ENCODE measurements around the gene CD300LG. TPM values are rescaled to one million over a fixed set of nuclear protein-coding genes. Genes with fewer than 3 reads are reported as not detected.

CD300LG gene
- total RNA-seq, 2 donors from 2014 or later, result not detected

GRCh38 chr17:43871946-43872690 lies 25.1 kb downstream of the CD300LG start:
- no peak for DNase-seq (ENCODE audit: low spot score)
- no peaks in the 10 kb centered on the region for H3K36me3 Mint-ChIP-seq
- ATAC-seq, result no peak
- no peak overlapping the region for H3K27ac Mint-ChIP-seq
- no peaks in the 10 kb centered on the region for H3K4me1 Mint-ChIP-seq (ENCODE audit: low read depth in 2 of 2)
- H3K4me3 Mint-ChIP-seq, result no peak overlapping the region
- H3K27me3 Mint-ChIP-seq, result peaks cover 26 to 36% of the 10 kb centered on the region in 2 donors
- H3K9me3 Mint-ChIP-seq, result no peaks in the 10 kb centered on the region

GRCh38 chr17:43873091-43873490 lies 26.1 kb downstream of the CD300LG start:
- no peak overlapping the region for H3K4me3 Mint-ChIP-seq
- H3K9me3 Mint-ChIP-seq, result no peaks in the 10 kb centered on the region
- DNase-seq (ENCODE audit: low spot score) (no peak), ATAC-seq (no peak)
- no peaks in the 10 kb centered on the region for H3K4me1 Mint-ChIP-seq (ENCODE audit: low read depth in 2 of 2)
- H3K27ac Mint-ChIP-seq, result no peak overlapping the region
- peaks cover 24 to 27% of the 10 kb centered on the region in 2 donors for H3K27me3 Mint-ChIP-seq
- H3K36me3 Mint-ChIP-seq, result no peaks in the 10 kb centered on the region

- Mint-ChIP-seq H3K36me3 (no peaks in the 10 kb centered on the region), H3K27ac (no peak overlapping the region), H3K4me3 (no peak overlapping the region), H3K9me3 (no peaks in the 10 kb centered on the region), H3K27me3 (peaks cover 19 to 21% of the 10 kb centered on the region in 2 donors), H3K4me1 (ENCODE audit: low read depth in 2 of 2) (peaks cover 0 to 1% of the 10 kb centered on the region in 2 donors)
- DNase-seq (ENCODE audit: low spot score) (no peak), ATAC-seq (no peak)
These were observed 26.8 kb downstream of the CD300LG start for GRCh38 chr17:43873815-43874214.

DNA sequence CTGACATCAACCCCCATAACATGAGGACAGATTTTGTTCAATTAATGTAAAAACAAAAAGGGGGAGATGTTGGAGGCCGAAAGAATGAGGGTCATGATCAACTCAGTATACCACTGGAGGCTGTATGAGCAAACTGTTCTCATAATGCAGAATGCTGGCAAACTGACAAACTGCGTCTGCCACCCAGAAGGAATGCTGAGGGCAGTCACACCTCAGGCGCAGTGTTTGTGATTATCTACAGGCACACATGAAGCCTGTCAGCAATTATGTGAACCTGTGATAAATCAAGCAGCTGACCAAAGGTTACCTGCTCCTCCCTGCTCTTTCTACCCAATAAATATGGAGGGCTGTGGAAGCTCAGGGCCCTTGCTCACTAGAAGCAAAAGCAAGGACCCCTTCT lies 27.3 kb downstream of the CD300LG start:
- H3K4me1 Mint-ChIP-seq (ENCODE audit: low read depth in 2 of 2), result peaks cover 0 to 2% of the 10 kb centered on the region in 2 donors
- no peak for ATAC-seq
- no peak overlapping the region for H3K27ac Mint-ChIP-seq
- no peaks in the 10 kb centered on the region for H3K36me3 Mint-ChIP-seq
- H3K27me3 Mint-ChIP-seq, result peaks cover 18 to 21% of the 10 kb centered on the region in 2 donors
- H3K9me3 Mint-ChIP-seq, result no peaks in the 10 kb centered on the region
- no peak for DNase-seq (ENCODE audit: low spot score)
- no peak overlapping the region for H3K4me3 Mint-ChIP-seq

- Mint-ChIP-seq H3K9me3 (no peaks in the 10 kb centered on the region), H3K36me3 (no peaks in the 10 kb centered on the region), H3K27me3 (peaks cover 11 to 17% of the 10 kb centered on the region in 2 donors), H3K4me3 (no peak overlapping the region), H3K4me1 (ENCODE audit: low read depth in 2 of 2) (peaks cover 0 to 2% of the 10 kb centered on the region in 2 donors), H3K27ac (no peak overlapping the region)
- ATAC-seq (peak; percentile 4 to 8), DNase-seq (ENCODE audit: low spot score) (no peak)
These were observed 28.6 kb downstream of the CD300LG start for GRCh38 chr17:43875476-43876147.

DNA sequence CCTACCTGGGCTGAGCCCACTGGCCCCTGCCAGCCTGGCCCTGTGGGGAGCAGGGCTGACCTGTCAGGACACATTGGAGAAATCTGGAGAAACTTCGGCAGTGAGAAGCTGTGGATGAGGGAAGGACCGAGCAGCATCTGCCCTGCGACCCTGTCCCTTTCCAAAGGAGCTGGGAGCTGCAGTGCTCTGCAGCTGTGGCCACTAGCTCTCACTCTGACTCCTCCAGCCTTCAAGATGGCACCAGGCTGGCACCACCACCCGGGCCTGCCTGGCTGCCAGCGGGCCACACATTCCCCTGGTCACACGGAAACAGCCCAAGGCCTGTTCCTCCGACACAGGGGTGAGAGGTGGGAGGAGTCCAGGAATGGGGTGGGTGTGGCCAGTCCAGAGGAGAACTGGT lies 30.1 kb downstream of the CD300LG start:
- no peak overlapping the region for H3K4me3 Mint-ChIP-seq

GRCh38 chr17:43877451-43878155 lies 30.6 kb downstream of the CD300LG start:
- DNase-seq (ENCODE audit: low spot score), result no peak
- Mint-ChIP-seq H3K36me3 (no peaks in the 10 kb centered on the region), H3K9me3 (no peaks in the 10 kb centered on the region), H3K4me1 (ENCODE audit: low read depth in 2 of 2) (peaks cover 0 to 2% of the 10 kb centered on the region in 2 donors), H3K4me3 (no peak overlapping the region), H3K27ac (no peak overlapping the region), H3K27me3 (peaks cover 11% of the 10 kb centered on the region in 2 donors)
- no peak for ATAC-seq

More for the DNA sequence above, 30.1 kb downstream of the CD300LG start:
- no peak overlapping the region for H3K27ac Mint-ChIP-seq
- H3K27me3 Mint-ChIP-seq, result peaks cover 11 to 15% of the 10 kb centered on the region in 2 donors
- no peaks in the 10 kb centered on the region for H3K36me3 Mint-ChIP-seq
- ATAC-seq, result no peak
- H3K9me3 Mint-ChIP-seq, result no peaks in the 10 kb centered on the region
- peaks cover 0 to 2% of the 10 kb centered on the region in 2 donors for H3K4me1 Mint-ChIP-seq (ENCODE audit: low read depth in 2 of 2)
- no peak for DNase-seq (ENCODE audit: low spot score)

GRCh38 chr17:43878260-43879175 lies 31.5 kb downstream of the CD300LG start:
- peaks cover 11 to 12% of the 10 kb centered on the region in 2 donors for H3K27me3 Mint-ChIP-seq
- DNase-seq (ENCODE audit: low spot score) (peak; percentile 70), ATAC-seq (peak; percentile 74 to 79)
- no peak overlapping the region for H3K27ac Mint-ChIP-seq
- H3K4me1 Mint-ChIP-seq (ENCODE audit: low read depth in 2 of 2), result peaks cover 0 to 2% of the 10 kb centered on the region in 2 donors
- no peak overlapping the region for H3K4me3 Mint-ChIP-seq
- H3K9me3 Mint-ChIP-seq, result no peaks in the 10 kb centered on the region
- no peaks in the 10 kb centered on the region for H3K36me3 Mint-ChIP-seq

GRCh38 chr17:43879723-43880419 lies 32.9 kb downstream of the CD300LG start:
- DNase-seq (ENCODE audit: low spot score), result no peak
- Mint-ChIP-seq H3K27me3 (peaks cover 9 to 13% of the 10 kb centered on the region in 2 donors), H3K36me3 (no peaks in the 10 kb centered on the region), H3K27ac (no peak overlapping the region), H3K9me3 (no peaks in the 10 kb centered on the region), H3K4me1 (ENCODE audit: low read depth in 2 of 2) (peaks cover 0 to 2% of the 10 kb centered on the region in 2 donors), H3K4me3 (no peak overlapping the region)
- ATAC-seq, result no peak

GRCh38 chr17:43880420-43880991 lies 33.5 kb downstream of the CD300LG start:
- no peaks in the 10 kb centered on the region for H3K36me3 Mint-ChIP-seq
- ATAC-seq, result peak in 1 of 2 donors; percentile 49
- H3K27ac Mint-ChIP-seq, result no peak overlapping the region
- H3K4me1 Mint-ChIP-seq (ENCODE audit: low read depth in 2 of 2), result peaks cover 0 to 2% of the 10 kb centered on the region in 2 donors
- peaks cover 8 to 13% of the 10 kb centered on the region in 2 donors for H3K27me3 Mint-ChIP-seq
- H3K4me3 Mint-ChIP-seq, result no peak overlapping the region
- H3K9me3 Mint-ChIP-seq, result no peaks in the 10 kb centered on the region
- no peak for DNase-seq (ENCODE audit: low spot score)

GRCh38 chr17:43881181-43881580 lies 34.2 kb downstream of the CD300LG start:
- Mint-ChIP-seq H3K27me3 (peaks cover 8 to 15% of the 10 kb centered on the region in 2 donors), H3K36me3 (no peaks in the 10 kb centered on the region), H3K27ac (no peak overlapping the region), H3K4me3 (no peak overlapping the region), H3K9me3 (no peaks in the 10 kb centered on the region), H3K4me1 (ENCODE audit: low read depth in 2 of 2) (peaks cover 0 to 2% of the 10 kb centered on the region in 2 donors)
- ATAC-seq, result no peak
- no peak for DNase-seq (ENCODE audit: low spot score)

DNA sequence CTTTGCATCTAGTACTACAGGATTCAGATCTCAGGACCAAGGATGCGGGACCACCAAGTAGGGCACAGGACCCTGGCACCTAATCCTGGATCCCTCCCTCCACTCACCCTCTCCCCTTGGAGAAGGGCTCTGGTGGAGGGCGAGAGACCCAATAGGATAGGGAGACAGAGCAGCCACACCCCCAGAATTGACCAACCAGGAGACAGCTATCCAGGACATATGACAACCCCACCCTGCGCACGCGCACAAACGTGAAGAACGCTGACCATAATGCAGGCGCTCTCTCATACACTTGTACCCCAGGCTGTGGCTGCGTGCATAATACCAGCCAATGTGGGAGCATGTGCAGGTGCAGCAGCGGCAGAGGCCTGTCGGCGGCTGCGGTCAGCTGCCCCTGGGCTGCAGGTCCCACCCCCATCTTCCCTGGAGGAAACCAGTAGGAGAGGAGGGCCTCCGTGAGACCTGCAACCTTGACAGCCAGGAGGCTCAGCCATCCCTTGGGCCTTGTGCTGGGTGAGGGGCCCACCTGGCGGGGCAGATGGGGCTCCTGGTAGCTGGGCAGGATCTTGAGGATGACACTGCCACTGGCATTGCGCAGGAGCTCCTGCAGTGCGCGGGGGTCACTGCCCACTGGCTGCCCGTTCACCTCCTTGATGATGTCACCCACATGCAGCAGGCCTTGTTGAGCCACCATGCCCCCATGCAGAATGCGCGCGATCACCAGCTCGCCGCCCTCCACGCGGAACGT lies 35.0 kb downstream of the CD300LG start:
- Mint-ChIP-seq H3K27me3 (peaks cover 8 to 15% of the 10 kb centered on the region in 2 donors), H3K36me3 (no peaks in the 10 kb centered on the region), H3K4me3 (no peak overlapping the region), H3K4me1 (ENCODE audit: low read depth in 2 of 2) (peaks cover 0 to 2% of the 10 kb centered on the region in 2 donors), H3K27ac (no peak overlapping the region), H3K9me3 (no peaks in the 10 kb centered on the region)
- DNase-seq (ENCODE audit: low spot score) (no peak), ATAC-seq (no peak)
